ENCODE measurements around the gene PLK5.

The PLK5 gene

GRCh38 chr19:1560286-1560882, 36.5 kb downstream of the PLK5 start:
- no peak for DNase-seq

GRCh38 chr19:1561236-1561842, 37.5 kb downstream of the PLK5 start:
- DNase-seq, result no peak

GRCh38 chr19:1563251-1563650, 39.4 kb downstream of the PLK5 start:
- DNase-seq, result no peak

GRCh38 chr19:1566392-1567115, 42.7 kb downstream of the PLK5 start:
- DNase-seq, result no peak

- DNase-seq, result no peak
These were observed 43.4 kb downstream of the PLK5 start for GRCh38 chr19:1567116-1567847.

- DNase-seq, result no peak
These were observed 44.0 kb downstream of the PLK5 start for GRCh38 chr19:1567848-1568227.

- no peak for DNase-seq
These were observed 44.6 kb downstream of the PLK5 start, which contains the start of gene MEX3D for GRCh38 chr19:1568320-1569019. MEX3D (minus strand) TSS chr19:1568325; CDS start chr19:1568058, 267 bp downstream.

GRCh38 chr19:1569997-1570396, 46.1 kb downstream of the PLK5 start:
- no peak for DNase-seq

GRCh38 chr19:1570836-1571235, 47.0 kb downstream of the PLK5 start:
- no peak for DNase-seq

- no peak for DNase-seq
These were observed 47.5 kb downstream of the PLK5 start for GRCh38 chr19:1571358-1571757.

- no peak for DNase-seq
These were observed 48.9 kb downstream of the PLK5 start for GRCh38 chr19:1572795-1573194.

GRCh38 chr19:1574354-1575136, 50.7 kb downstream of the PLK5 start:
- no peak for DNase-seq

GRCh38 chr19:1575323-1576241, 51.7 kb downstream of the PLK5 start:
- no peak for DNase-seq

- no peak for DNase-seq
These were observed 52.6 kb downstream of the PLK5 start for GRCh38 chr19:1576242-1577089.

GRCh38 chr19:1577090-1577928, 53.4 kb downstream of the PLK5 start:
- no peak for DNase-seq

- no peak for DNase-seq
These were observed 54.2 kb downstream of the PLK5 start for GRCh38 chr19:1577929-1578618.

GRCh38 chr19:1579222-1579621, 55.3 kb downstream of the PLK5 start:
- no peak for DNase-seq

GRCh38 chr19:1580382-1580781, 56.5 kb downstream of the PLK5 start:
- no peak for DNase-seq
